Fibroblast of skin of left quadriceps (primary cell): ENCODE data around the gene MDP1.

Experiments
- DNase-seq, 2 experiments: peaks; one replicate each; pipeline ENCODE4 v3.0.0-alpha.2; 2013; ENCODE audit warnings: low read depth in 2 of 2

The MDP1 gene

DNA sequence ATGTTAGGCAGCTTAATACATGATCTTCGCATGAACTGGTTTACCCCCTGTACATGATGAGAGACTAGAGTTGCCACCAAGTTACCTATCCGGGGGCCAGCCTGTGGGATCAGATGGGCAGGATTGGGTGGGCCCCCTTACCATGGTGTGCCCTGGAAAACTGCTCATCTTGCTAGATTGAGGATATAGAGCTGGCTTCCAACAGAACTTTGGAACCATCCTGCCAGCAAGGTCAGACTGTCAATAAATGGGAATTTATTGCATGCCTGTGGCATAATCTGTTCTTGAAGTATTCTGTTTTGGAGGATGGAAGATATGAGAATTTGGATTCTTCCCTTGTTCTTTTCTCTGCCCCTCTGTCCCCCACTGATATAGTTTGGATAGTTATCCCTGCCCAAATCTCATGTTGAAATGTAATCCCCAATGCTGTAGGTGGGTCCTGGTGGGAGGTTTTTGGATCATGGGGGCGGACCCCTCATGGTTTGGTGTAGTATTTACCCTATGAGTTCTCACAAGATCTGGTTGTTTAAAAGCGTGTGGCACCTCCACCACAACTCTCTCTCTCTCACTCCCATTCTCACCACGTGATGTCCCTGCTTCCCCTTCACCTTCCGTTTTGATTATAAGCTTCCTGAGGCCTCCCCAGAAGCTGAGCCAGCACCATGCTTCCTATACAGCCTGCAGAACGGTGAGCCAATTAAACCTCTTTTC is 16.9 kb downstream of the MDP1 start:
- no peak for DNase-seq

- no peak for DNase-seq
These were observed 18.8 kb downstream of the MDP1 start for GRCh38 chr14:24197056-24197450.

GRCh38 chr14:24196071-24197055 is 19.5 kb downstream of the MDP1 start:
- DNase-seq = no peak

DNA sequence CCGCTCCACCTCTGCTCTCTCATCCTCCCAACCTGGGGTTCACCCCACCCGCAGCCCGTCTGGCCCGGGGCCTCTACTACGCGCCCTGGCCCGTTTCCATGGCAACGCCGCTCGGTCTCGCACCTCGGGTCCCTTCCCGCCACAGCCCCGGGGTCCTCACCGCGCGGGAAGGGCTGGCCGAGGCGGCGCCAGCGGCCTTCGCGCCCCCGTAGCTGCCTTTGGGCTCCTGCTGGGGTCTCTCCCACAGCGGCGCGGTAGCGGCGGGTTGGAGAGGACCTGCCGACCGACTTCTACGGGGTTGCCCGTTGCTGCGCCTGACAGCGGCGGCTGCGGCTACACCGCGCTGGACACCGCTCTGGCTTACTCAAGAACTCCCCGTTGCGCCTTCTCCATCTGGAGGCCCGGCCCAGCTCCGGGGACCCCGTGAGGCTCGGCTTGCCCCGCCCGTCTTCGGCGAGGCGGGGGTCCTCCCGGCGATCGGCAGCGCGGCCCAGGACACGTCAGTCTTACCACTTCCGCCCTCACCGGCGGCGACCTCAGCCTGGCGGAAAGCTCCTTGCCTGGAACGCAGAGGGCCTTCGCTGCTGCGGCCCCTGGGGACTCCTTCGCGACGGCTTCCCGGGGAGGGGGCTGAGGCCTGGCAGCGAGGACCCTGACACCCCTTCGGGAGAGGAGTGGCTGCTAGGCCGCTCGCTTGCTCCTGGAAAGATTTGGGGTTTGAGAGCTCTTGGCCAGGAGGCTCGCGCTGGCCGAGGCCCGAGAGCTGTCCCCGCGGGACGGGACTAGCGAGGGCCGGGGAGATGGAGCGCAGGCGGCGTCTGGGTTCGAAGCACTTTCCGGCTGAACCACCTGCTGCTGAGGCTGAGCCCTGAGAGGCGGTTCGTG is 20.4 kb downstream of the MDP1 start, which contains the start of gene TM9SF1:
TSS of gene TM9SF1 (minus strand) at position 256 of the 885 bp plus-strand sequence. CDS start 422 bp downstream, outside the sequence.
- peak in 1 of 2 experiments; percentile 66 for DNase-seq

DNA sequence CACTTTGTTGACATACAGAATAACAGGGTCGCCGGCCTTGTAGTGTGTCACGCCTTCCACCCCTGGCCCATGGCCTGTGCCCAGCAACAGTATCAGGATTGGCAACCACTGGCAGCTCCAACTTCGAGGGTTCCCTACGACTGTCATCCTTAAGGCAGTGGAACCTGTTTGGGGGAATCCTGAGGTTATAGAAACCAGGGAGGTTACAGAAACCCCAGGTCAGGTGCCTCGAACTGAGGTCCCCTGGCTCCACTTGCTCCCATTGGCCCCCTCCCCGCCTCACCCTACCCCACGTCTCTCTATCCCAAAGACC is 21.0 kb downstream of the MDP1 start:
- no peak for DNase-seq

DNA sequence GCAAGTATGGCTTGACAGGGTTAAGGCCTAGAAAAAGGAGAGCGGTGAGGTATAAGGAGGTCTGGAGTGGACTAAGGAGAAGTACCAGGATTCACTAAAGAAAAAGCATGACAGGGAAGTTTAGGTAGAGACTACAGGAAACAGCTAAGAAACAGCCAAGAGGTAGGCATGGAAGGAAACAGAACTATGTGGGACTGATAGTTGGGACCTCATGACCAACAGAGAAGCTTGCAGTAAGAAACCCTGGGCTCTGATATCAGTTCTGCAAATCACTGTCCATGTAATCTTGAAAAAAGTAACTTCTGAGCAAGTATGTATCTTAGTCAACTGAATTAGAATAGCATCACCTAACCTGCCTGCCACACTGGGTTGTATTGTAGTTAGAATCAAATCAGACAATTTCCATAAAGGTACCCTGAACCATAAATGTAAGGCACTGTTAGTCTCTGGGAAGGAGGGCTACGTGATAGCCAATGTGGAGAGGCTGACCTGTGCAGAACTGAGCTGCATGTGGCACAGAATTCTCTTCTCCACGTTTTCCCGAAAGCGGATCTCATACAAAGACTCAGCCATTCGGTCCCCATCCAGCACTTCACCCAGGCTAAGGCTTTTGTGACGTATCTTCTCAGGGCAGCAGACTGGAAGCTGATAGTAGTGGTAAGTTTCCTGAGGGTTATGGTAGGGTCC is 21.5 kb downstream of the MDP1 start:
- no peak for DNase-seq

GRCh38 chr14:24192933-24193332 is 22.9 kb downstream of the MDP1 start:
- DNase-seq = no peak

DNA sequence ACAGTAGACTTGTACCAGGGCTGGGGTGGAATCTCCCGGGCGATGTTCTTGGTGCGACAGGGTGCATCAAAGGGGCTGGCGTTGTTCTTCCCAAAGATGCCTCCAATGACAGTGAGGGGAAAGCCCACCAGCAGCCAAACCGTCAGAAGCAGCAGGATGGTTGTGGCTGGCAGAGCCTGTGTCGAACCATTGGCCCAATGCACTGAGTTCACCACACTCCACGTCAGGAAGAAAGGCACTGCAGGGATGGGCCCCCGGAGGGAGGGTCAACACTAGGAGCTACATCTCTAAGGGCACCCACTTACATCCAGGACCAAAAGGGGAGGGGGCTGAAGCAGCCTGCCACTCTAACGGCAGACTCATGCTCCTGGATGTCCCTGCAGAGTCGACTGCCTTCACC is 25.4 kb downstream of the MDP1 start:
- no peak for DNase-seq

DNA sequence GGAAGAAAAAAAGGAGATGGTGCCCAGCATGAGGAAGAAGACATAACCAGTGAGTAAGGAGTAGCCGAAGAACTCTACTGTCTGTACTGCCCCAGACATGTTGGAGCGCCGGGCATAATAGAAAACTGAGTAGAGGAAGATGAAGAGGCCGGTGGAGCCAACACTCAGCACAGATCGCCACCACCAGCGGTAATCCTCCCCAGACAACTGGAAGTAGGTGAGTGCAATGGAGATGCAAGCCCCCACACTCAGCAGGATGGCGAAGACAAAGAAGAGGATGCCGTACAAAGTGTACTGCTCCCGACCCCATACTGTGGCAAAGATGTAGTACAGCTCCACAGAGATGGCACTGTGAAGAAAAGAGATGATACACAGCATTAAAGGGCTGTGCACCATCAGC is 26.4 kb downstream of the MDP1 start:
- DNase-seq = no peak

DNA sequence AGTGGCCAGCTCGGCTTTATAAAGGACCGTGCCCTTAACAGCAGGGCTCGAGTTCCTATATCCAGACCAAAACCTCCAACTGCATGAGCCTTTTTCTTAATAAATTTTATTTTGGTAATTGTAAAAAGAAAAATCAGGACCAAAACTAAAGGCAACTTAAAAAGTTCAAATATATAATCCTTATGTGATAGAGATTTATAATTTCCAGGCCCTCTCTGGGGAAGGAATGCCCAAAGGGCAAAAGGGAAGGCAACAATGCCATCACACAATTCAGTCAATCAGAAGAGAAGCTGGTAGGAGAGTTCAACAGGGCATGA is 26.8 kb downstream of the MDP1 start:
- DNase-seq = no peak

DNA sequence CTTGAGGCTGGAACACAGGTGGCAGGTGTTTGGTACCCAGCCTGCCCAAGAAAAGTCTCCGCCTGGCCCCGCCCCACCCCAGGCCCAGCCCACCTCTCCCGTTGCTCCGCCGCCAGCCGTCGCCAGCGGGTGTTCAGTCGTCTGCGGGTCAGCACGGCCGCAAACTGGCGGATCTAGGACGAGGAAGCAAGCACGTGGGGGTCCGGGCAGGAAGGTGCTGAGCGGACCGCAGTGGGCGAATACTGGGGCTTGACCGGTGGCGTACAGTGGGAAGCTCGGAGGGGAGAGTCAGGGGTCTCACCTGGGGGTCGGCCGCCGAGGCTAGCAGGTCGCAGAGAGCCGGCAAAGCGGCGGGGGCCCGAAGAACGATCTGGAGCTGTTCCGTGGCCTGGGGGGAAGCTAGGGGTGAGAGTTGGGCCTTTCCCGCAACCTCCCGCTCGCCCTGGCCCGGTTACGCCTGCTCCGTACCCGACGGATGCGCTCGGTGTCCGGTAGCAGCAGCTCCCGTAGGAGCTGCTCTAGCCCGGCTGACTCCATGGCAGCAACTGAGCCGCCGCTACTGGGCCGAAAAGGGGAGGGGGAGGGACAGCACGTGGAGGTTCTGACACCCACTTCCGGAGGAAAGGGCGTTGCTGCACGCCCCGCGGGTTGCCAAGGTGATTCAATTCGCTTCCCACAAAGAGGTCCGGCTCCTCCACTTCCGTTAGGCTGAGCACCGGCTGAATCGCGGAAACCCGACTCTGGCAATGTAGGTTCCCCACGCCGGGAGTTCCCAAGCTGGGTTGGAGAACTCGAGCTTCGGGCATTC is 27.4 kb downstream of the MDP1 start, which contains the start of gene IPO4:
TSS of gene IPO4 (minus strand) at position 566 of the 808 bp plus-strand sequence. CDS start at position 537, 29 bp downstream.
- peak; percentile 94 for DNase-seq

DNA sequence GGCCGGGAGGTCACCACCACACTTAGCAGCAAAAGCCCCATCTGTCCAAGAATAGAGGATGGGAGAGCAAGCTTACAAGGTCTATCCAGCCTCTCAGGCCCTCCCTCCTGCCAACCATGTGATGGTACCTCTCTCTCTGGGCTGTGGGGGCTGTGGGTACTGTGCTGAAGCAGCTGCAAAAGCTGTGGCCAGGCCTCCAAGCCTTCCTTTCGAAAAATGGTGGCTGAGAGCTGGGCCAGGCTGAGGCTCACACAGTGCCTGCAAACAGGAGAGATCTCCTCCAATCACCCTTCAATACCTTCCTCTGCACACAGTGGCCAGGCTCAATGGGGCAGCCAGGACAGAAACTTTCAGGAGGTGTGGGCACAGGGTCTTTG is 28.3 kb downstream of the MDP1 start:
- no peak for DNase-seq

DNA sequence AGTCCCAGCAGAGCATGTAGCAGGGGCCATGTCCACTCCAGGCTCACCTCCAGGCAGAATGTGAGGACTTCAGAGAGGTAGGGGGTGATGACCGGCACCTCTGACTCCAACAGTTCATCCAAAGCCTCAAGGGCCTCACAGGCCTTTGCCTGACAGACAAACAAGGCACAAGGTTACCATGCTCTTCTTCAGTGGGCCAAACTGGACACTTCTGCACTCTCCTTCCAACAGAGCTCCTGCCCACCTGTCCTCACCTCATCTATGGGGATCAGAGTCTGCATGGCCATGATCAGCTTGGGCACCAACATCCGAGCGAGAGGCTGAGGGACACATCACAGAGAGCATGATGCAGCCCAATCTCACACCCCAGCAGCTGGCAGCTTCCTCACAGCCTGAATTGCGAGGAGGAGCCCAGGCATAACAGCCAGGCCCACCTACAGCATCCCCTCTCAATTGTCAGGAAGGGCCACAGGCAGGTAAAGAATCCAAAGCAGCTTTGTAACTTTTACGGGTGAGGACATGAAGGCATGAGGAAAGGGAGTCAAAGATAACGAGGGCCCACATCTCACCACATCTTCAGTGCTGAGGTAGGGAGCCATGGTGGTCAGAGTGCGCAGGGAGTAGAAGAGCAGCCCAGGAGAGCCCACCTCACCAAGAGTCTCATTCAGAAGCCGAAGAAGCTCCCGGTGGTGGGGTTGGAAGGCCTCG is 28.9 kb downstream of the MDP1 start:
- no peak for DNase-seq

DNA sequence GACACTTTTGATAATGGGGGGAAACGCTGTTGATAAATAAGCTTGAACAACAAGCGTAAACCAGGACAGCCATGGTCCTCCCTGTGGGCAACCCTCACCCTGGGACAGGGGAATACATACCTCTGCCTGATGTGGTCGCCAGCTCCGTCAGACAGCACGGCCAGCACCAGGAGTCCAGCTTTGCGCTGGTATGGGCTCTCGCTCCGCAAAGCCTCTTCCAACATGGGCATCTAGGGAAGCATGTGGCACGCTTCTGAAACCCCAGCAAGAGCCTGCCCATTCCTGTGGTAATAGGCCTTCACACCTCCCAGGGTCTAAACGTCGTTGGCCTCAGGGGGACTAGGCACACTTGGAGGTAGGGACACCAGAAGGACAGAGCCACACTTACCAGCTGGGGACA is 30.1 kb downstream of the MDP1 start:
- no peak for DNase-seq

DNA sequence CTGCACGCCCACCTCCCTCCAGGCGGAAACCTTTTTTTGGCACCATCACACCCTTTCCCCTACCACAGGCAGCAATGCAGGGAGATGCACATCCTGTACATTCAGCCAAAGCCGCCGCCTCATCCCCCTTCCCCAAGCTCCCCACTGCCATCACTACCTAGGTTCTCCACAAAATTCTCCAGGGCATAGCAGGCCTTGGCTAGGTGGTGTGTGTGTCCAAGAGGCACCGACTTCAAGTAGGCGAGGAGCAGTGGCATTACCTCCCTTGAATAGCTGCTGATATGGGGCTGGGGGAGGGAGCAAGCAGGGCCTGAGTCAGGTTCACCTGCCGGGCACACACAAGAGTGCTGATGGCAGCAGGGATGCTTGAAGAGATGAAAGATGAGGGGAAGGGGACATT is 30.8 kb downstream of the MDP1 start:
- DNase-seq = no peak

GRCh38 chr14:24184104-24184970 is 31.5 kb downstream of the MDP1 start:
- no peak for DNase-seq

DNA sequence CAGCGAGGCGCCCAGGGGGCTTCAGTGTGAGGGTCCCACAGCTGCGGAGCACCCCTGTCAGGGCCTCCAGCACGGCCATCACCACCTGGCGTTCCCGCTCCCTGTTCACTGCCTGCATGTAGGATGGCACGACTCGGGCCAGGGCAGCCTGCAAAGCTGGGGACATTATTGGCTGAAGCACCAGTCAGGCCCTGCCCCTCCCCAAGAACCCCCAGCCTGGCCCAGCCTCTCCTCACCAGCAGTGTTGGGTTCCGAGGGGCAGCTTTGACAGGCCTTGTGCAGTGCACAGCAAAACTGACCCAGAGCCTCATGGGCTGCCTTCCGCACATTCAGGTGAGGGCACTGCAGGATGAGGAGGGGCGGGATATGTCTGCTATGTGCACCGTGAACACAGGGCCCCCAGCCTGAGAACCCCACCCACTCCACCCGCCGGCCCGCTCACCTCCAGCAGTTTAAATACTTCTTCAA is 32.8 kb downstream of the MDP1 start:
- DNase-seq = no peak

- no peak for DNase-seq
These were observed 33.6 kb downstream of the MDP1 start for GRCh38 chr14:24182110-24182882.
